HG03025 (cell line): Measurements from ENCODE around the gene RAB17.
"Not testable (repeated sequence)": the region's sequence is repeated elsewhere in the genome, so short reads cannot be mapped to it uniquely, and the experiment has no call there.

ENCODE experiments used
- ATAC-seq: cut with Tn5 transposase; IDR thresholded peaks from one replicate; pipeline ENCODE4 v1.9.1; 2021; ENCODE audit warnings: mild to moderate bottlenecking, moderate library complexity; ENCODE audit not compliant: unreplicated experiment, low FRiP score

The RAB17 gene

GRCh38 chr2:237625216-237625705 is 34.7 kb upstream of the RAB17 start:
- ATAC-seq: no peak

- no peak for ATAC-seq
Measured at GRCh38 chr2:237624565-237624964, 34.0 kb upstream of the RAB17 start.

GRCh38 chr2:237623428-237624403 is 33.2 kb upstream of the RAB17 start:
- no peak for ATAC-seq

GRCh38 chr2:237618449-237618848 is 27.9 kb upstream of the RAB17 start:
- no peak for ATAC-seq

GRCh38 chr2:237617587-237617982 is 27.1 kb upstream of the RAB17 start:
- ATAC-seq: no peak

GRCh38 chr2:237616734-237617586 is 26.4 kb upstream of the RAB17 start:
- no peak for ATAC-seq

GRCh38 chr2:237616373-237616733 is 25.8 kb upstream of the RAB17 start:
- ATAC-seq: no peak

- ATAC-seq: no peak
Measured at GRCh38 chr2:237615631-237616249, 25.2 kb upstream of the RAB17 start.

- ATAC-seq: no peak
Measured at GRCh38 chr2:237614151-237614720, 23.7 kb upstream of the RAB17 start.

GRCh38 chr2:237613679-237614078 is 23.1 kb upstream of the RAB17 start:
- ATAC-seq: no peak

GRCh38 chr2:237612527-237613357 is 22.2 kb upstream of the RAB17 start:
- ATAC-seq: no peak

- not testable (repeated sequence) for ATAC-seq
Measured at GRCh38 chr2:237606522-237606921, 16.0 kb upstream of the RAB17 start.

GRCh38 chr2:237604960-237605359 is 14.4 kb upstream of the RAB17 start:
- ATAC-seq: no peak

- no peak for ATAC-seq
Measured at GRCh38 chr2:237604391-237604790, 13.9 kb upstream of the RAB17 start.

- ATAC-seq: no peak
Measured at GRCh38 chr2:237603718-237604362, 13.3 kb upstream of the RAB17 start.

- ATAC-seq: no peak
Measured at GRCh38 chr2:237603049-237603717, 12.6 kb upstream of the RAB17 start.

GRCh38 chr2:237602409-237602808 is 11.9 kb upstream of the RAB17 start:
- ATAC-seq: no peak

- no peak for ATAC-seq
Measured at GRCh38 chr2:237601453-237602116, 11.1 kb upstream of the RAB17 start.
